M059J (cell line): ENCODE measurements around the gene C16orf90. TPM values are rescaled to one million over a fixed set of nuclear protein-coding genes. Genes with fewer than 3 reads are reported as not detected.
"Not testable (repeated sequence)": the region's sequence is repeated elsewhere in the genome, so short reads cannot be mapped to it uniquely, and the experiment has no call there.

Experiments used
- DNase-seq: peaks from one replicate; pipeline ENCODE4 v3.0.0-alpha.2; 2012; ENCODE audit warnings: low read depth
- total RNA-seq: library from RNA; depleted of rRNA; stranded (reverse); fragments of >200 nt; shearing (Covaris generic); gene quantifications from 2 replicates; pipeline ENCODE4 v1.2.3, GENCODE V29; 2014

Gene C16orf90
- total RNA-seq, 1 experiment from 2014 or later, result not detected

DNA sequence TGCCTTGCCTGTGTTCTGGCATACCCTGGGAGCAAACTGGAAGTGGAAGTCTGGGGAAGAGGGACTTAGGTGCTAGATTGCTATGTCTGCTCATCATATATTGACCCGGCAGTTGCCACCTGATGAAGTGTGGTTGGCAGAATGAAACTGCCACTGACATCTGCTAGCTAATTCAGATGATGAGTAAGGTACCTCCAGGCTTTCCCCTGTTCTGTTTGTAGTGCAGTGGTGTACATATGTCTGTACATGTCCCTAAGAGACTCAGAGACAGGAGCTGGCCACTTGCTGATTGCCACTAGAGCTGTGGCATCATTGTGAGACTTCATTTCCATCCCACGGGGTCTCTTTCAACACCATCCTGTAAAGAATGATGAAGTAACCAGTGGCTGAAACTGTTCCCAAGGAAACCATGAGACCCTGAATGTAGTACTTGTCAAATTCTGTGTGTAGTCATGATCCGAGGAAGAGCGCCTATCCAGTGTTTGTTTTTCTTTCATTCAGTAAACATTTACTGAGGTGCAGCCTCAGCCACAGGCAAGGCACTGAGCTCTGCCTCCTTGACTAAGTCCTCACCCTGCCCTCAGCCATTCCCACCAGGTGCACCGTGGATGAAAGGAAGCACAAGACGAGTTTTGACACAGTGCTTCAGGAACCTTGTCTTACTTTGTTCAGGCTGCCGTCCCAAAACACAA lies 18.7 kb upstream of the C16orf90 start:
- no peak for DNase-seq

DNA sequence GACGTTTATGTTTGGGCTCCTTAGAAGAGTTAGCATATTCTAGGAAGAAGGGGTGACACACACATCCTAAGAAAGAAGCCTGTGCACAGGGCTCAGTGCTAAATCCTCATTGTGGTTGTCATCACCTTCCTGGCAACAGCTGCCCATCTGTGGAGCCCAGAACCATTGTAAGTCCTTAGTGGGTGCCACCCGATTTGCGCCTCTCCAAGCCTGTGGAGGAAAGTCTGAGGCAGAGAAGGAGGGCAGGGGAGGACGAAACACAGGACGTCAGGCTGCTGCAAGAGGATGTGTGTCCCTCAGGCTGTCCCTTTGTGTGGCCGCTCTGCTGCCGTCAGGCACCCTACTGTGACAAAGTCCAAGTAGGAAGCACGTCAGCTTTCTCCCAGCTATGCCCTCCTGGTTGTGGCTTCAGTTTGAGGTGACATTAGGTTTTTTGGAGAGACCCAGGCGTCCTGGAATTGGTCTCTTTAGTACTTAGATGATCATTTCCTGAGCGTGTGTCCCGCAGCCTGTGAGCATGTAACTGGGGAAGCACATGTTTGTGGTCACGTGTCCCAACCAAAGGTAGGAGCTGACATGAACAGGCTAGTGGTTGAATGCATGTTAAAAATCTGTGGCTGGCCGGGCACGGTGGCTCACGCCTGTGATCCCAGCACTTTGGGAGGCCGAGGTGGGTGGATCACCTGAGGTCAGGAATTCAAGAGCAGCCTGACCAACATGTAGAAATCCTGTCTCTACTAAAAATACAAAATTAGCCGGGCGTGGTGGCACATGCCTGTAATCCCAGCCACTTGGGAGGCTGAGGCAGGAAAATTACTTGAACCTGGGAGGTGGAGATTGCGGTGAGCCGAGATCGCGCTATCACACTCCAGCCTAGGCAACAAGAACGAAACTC lies 16.2 kb upstream of the C16orf90 start:
- no peak for DNase-seq

DNA sequence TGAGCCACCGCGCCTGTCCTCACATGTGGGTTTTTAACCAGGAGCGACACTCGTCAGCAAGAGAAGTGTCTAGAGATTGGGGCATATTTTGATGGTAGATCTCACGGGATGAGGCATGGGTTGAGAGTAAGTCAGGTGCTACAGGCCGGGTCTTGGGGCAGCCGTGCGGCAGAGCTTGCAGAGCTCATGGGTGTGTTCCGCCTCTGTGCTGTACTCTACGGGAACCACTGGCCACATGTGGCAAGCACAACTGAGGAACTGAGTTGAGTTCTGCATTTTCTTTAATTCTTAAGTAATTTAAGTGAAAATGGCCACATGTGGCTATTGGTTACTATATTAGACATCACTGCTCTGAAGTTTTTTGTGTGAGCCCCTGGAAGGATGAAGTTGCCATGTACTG lies 15.1 kb upstream of the C16orf90 start:
- DNase-seq, result no peak

DNA sequence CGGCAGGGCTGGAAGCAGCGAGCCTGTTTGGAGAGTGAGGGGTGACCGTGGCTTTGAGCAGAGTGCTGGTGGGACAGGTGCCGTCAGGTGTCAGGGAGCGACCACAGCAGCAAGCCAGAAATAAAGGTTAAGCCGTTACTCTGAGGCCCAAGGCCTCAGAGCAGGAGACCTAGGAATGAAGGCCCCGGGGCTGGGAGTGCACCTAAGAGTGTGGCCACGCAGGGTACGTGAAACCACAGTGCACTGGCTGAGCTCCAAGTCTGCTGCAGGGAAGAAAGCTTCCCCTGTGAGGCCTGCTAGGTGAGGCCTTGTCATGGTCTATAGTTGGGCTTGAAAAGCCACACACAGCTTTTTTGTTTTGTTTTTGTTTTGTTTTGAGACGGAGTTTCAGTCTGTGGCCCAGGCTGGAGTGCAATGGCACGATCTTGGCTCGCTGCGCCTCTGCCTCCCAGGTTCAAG lies 14.2 kb upstream of the C16orf90 start:
- peak; percentile 89 for DNase-seq

DNA sequence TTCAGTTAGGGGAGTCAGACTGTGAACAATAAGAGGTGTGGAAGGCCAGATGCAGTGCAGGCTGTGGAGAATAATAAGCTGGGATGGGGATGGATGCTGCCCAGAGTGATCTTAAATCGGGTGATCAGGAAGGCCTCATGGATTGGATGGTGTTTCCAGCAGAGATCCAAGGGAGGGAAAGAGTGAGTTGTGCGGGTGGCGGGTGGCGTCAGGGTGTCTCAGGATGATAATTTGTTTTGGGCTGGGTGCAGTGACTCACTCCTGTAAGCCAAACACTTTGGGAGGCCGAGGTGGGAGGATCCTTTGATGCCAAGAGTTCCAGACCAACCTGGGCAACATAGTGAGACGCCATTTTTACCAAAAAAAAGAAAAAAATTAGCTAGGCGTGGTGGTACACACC lies 13.4 kb upstream of the C16orf90 start:
- DNase-seq, result peak; percentile 24

DNA sequence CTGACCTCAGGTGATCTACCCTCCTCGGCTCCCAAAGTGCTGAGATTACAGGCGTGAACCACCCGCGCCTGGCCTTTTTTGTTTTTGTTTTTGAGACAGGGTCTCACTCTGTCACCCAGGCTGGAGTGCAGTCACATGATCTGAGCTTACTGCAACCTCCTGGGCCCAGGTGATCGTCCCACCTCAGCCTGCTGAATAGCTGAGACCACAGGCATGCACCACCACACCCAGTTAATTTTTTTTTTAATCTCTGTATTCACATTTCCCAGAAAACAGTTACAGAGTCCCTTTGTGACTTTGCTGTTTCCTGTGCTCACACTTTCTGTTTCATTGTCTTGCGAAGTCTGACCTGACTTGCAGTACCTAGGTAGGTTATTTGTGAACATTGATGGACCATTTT lies 8.2 kb upstream of the C16orf90 start:
- DNase-seq, result no peak

DNA sequence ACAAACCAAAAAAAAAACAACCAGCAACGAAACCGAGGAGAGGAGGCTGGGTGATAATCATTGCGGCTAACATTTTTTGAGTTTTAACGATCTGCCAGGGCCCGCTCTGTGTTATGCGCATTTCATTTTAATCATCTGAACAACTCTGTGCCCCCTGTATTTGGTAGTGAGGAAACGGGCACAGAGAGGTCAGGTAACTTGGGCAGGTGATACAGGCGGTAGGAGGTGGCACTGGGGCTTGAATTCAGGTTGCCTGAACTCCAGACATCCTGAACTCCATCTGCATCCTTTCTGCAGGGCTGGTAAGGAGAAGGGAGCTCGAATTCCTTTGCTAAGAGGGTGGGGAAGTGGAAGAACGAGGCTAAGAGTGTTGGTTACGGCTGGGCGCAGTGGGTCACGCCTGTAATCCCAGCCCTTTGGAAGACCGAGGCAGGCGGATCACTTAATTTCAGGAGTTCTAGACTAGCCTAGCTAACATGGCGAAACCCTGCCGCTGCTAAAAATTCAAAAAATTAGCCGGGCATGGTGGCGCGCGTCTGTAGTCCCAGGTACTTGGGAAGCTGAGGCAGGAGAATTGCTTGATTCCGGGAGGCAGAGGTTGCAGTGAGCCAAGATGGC lies 6.6 kb upstream of the C16orf90 start:
- DNase-seq, result no peak

DNA sequence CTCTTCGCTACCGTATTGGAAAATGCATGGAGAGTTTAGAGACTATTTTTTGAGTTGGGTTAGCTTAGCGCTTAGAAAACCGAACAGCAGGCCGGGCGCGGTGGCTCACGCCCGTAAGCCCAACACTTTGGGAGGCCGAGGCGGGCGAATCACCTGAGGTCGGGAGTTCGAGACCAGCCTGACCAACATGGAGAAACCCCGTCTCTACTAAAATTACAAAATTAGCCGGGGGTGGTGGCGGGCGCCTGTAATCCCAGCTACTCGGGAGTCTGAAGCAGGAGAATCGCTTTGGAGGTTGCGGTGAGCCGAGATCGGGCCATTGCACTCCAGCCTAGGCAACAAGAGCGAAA lies 6.1 kb upstream of the C16orf90 start:
- DNase-seq, result not testable (repeated sequence)

DNA sequence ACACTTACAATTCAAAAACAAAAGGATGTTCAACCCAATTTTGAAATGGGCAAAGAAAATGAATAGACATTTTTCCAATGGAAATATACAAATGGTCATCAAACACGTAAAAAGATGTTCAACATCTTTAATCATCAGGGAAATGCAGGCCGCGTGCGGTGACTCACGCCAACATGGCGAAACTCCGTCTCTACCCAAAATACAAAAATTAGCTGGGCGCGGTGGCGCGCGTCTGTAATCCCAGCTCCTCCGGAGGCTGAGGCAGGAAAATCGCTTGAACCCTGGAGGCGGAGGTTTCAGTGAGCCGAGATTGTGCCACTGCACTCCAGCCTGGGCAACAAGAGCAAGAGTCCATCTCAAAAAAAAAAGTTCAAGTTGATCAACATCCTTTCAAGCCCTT lies 3.7 kb upstream of the C16orf90 start:
- no peak for DNase-seq

DNA sequence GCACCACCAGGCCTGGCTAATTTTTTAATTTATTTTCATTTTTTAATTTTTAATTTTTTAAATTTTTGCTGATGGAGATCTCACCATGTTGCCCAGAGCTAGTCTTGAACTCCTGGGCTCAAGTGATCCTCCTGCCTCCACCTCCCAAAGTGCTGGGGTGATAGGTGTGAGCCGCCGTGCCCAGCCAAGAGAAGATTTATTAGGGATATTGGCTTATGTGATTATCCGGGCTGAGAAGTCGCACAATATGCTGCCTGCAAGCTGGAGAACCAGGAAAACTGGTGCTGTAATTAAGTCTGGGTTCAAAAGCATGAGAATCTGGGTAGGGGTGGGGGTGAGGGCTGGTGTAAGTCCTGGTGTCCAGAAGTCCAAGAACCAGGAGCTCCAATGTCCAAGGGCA lies 2.5 kb upstream of the C16orf90 start:
- DNase-seq, result no peak

DNA sequence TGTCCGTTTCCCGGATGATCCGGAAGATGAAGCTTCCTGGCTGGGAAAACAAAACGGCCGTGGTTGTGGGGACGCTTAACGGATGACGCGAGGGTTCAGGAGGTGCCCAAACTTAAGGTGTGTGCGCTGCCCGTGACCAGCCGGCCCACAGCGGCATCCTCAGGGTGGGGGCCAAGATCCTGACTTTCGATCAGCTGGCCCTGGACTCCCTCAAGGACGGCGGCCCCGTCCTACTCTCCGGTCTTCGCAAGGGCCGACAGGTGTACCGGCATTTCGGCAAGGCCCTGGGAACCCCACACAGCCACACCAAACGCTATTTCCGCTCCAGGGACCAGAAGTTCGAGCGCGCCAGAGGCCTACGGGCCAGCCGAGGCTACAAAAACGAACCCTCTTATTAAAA lies 1.1 kb upstream of the C16orf90 start:
- no peak for DNase-seq

DNA sequence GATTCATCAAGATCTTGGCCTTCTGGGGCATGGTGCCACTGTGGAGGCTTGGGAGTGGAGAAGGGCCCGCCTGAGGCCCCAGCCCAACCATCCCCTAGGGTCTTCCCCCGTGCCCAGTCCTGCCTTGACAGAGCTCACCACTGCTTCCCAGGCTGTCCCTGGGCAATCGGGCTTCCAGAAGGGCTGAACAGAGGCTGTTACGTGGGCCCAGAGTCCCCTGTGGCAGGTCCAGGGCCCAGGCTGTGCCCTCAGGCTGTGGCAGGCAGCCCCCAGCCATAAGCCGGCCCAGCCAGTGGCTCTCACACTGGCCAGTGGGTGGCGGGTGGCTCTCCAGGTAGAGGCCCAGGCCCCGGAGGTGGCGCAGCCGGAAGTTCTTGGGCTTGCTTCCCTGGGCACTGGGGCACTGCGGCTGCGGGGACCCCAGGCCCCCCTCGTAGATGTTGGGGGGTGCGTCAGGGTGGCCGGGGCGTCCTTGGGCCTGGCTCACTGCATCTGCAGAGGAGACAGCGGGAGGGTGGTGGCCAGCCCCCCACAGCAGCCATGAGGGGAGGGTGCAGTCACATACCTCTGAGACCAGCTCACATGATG lies 809 bp downstream of the C16orf90 start:
- no peak for DNase-seq

DNA sequence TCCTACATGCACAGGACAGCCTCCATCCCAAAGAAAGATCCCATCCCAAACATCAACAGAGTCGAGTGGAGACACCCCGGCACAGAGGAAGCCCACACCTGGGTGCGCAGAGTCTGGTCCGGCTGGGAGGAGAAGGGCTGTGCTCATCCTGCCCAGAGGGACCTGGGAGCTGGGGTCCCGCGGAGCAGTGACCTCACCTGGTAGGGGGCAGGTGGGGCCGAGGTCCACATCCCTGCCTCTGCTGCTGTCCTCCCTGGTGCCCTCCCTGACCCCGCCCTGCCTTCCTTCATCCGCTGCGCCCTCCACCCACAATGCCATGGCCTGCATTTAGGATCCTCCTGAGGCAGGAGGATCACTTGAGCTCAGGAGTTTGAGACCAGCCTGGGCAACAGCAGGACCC lies 2.9 kb downstream of the C16orf90 start:
- no peak for DNase-seq

DNA sequence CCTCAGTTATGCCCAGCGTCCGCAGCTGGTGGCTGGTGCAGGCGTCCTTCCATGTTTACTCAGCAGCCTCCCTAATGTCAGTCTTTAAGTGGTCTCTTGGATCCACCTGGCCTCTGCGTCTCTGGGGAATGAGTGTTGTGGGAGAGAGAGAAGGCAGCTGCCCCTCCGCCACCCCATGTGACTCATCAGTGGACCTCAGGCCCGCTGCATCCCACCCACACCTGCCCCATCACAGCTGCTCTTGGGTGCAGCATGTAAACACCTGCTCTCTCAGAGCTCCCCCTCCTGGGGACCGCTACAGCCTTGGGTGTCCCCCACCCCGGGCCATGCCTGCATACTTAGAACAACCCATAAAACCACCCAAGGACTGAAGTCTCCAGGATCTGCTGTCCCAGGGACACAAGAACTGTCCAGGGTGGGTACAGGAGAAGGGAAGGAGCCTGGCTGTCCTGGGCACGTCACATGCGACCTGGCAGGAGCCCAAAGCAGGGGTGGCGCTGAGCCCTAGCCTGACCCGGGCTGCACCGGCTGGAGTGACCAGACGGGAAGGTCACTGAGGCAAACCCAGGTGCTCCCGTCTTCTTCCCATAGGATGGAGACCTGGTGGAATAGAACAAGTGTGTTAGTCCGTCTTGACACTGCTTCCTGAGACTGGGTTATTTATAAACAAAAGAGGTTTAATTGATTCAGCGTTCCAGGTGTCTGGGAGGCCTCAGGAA lies 4.2 kb downstream of the C16orf90 start:
- no peak for DNase-seq

DNA sequence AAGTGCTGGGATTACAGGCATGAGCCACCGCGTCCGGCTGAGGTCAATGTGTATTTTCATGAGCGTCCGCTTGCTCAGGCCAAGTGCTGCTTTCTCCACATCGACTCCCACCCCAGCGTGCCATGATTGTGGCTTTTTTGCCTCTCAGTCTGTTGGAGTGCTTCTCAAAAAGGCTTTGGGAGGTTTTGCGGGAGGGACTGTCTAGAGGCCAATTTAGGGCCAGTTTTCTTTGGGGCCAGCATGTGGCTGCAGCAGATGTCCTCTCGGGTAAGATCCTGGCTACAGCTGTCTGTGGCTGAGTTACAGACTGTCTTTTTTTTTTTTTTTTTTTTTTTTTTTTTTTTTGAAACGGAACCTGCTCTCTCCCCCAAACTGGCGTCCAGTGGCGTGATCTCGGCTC lies 6.5 kb downstream of the C16orf90 start:
- no peak for DNase-seq

DNA sequence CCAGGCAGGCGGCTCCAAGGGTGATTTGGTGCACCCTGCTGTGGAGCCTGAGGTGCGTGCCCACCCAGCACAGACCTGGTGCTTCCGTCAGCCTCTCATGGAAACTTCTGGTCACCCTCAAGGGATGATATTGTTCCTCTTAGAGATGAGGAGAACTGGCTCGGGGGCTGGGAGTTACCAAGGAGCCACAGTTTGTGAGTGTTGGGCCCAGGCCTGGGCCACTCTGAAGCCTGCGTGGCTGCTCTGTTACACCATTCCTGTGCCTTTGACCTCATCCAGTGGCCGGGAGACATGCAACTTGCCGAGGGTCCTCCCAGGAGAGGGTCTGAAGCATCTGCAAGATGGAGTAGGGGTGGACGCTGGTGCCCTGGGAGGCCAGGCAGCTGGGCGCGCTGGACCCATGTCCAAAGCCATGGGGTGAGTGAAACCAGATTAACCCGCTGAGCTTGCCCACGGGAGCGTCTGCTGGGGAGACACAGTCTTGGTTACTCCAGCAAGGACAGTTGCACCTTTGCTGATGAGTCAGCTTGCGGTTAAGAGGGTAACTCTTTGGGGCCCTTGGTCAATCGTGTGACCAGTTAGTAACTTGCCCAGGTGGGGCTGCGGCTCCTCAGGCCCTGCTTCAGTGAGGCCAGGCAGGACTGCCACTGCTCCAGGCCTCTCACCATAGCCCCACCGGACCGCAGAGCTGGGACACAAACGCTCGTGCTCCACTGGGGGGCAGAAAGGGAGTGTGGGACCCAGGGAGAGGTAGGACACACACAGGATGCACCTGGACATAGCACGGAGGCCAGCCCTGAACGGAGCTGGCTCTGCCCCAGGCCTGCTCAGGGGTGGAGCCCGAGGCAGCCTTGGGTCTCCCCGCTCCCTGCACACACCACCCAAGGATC lies 7.5 kb downstream of the C16orf90 start:
- peak; percentile 21 for DNase-seq

DNA sequence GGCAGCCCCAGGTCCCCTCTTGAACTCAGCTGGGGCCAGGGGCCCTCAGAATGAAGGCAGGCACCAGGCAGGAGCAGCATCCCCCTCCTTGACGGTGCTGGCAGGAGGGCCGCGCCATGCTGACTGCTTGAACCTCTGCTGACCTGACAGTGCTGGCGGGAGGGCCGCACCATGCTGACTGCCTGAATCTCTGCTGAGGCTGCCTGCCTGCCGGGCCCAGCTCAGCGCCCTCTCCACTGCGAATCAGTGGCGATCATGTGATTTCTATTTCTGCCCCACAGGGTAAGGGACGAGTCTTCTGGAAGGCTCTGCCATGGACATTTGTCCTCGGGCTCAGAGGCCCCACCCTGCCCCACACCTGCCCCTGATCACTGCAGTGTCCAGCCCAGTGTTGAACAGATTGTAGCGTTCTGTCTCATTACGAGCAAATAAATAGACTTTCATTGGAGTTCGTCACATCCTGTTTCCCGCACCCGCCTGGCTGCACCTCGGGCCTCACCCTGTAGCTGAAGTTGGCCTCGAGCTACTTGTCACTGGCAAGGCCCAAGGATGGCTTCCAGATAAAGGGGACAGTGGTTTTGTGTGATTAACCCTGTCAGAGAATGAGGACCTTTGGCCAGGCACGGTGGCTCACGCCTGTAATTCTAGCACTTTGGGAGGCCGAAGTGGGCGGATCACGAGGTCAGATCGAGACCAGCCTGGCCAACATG lies 8.6 kb downstream of the C16orf90 start:
- no peak for DNase-seq

DNA sequence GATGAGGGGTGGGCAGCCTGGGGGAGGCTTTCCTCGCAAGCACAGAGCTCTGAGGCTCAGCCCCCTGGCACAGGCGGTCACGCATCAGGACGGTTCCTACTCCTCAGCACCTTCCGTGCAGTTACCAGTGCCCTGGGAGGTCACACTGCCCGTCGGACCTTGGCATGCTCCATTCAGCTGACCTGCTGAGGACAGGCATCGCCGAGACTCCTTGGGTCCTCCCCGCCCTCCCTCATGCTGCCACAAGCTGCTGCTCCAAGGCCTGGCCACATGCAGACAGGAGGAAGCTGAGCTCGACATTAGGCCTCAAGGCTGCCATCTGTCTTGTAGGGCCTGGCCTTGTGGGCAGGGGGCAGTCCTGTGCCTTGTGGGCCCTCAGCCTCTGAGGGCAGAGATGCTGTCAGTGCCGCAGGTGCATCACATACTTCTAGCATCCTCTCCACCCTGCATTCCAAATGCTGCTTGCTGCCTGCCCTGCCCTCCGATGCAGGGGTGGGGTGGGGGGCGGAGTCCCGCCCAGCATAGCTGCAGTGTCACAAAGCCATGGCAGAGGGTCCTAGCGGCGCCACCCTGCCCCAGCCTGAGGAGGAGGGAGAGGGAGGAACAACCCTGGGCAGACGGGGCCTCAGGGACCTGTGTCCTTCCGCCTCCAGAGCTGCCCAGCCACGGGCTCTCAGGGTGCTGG lies 9.3 kb downstream of the C16orf90 start:
- no peak for DNase-seq

DNA sequence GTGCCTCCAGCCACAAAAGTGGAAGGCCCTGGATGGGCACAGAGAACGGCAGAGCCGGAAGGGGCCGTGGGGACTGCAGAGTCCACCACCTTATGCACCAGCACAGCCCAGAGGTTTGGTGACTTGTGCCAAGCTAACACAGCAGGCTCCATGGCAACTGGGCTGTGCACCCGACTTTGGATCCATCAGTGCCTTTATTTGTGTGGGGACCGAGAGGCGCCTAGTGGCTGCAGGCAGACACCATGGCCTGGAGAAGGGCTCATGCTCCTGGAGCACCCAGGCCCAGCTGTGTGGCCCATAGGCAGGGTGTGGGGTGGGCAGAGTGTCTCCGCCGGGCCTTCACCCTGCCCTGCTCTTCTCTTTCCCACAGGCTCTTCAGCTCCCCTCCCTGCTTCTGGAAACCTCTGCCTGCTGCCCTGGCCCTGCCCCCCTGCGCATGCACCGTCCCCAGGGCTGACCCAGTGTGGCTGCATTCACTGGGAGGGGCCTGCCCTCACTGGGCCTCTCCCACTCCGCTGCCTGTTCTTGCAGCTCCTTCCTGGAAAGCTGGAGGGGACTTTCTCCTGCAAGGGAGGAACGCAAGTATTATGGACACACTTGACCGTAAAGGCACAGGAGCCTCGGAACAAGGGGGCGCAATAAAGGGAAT lies 10.1 kb downstream of the C16orf90 start:
- no peak for DNase-seq
